ENCODE data around the gene SOX6. TPM values are rescaled to one million over a fixed set of nuclear protein-coding genes. Genes with fewer than 3 reads are reported as not detected.

The SOX6 gene
- total and polyA plus RNA-seq, 2 experiments from 2014 or later = 0.03 to 0.66 TPM

DNA sequence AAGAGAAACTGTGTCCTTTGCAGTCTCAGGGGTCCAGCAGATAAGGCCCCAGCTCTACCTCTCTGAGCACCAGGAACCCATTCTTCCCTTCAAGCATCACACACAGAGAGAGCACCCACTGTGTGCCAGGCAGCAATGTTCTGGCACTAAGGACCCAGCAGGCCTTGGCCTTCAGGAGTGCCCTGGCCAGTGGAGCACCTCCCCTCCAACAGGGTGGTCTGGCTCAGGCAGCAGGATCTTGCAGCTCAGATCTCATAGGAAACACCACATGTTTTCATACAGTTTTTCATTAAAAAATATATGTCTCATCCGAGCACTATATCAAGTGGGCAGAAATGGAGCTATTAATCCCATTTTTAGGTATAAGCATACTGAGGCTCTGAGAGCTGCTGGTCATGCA, 410.6 kb downstream of the SOX6 start:
- TF ChIP-seq ZNF331 (CRISPR knock-in tag; IDR thresholded peaks at IDR 0.05; ENCODE audit: low read depth) = no peak
- no peak for TF ChIP-seq CREB1 (CRISPR knock-in tag; IDR thresholded peaks at IDR 0.05; ENCODE audit: low read depth)
- no peak for TF ChIP-seq NANOG (IDR thresholded peaks at IDR 0.05; ENCODE audit: borderline replicate concordance)
- no peak for TF ChIP-seq ZNF114 (CRISPR knock-in tag; IDR thresholded peaks at IDR 0.05)
- no peak for TF ChIP-seq EZH2 (IDR thresholded peaks at IDR 0.05; ENCODE audit: low read depth, unreplicated experiment)
- TF ChIP-seq EZH2phosphoT487 (IDR thresholded peaks at IDR 0.05; ENCODE audit: unreplicated experiment) = no peak
- TF ChIP-seq, protein P1, sequence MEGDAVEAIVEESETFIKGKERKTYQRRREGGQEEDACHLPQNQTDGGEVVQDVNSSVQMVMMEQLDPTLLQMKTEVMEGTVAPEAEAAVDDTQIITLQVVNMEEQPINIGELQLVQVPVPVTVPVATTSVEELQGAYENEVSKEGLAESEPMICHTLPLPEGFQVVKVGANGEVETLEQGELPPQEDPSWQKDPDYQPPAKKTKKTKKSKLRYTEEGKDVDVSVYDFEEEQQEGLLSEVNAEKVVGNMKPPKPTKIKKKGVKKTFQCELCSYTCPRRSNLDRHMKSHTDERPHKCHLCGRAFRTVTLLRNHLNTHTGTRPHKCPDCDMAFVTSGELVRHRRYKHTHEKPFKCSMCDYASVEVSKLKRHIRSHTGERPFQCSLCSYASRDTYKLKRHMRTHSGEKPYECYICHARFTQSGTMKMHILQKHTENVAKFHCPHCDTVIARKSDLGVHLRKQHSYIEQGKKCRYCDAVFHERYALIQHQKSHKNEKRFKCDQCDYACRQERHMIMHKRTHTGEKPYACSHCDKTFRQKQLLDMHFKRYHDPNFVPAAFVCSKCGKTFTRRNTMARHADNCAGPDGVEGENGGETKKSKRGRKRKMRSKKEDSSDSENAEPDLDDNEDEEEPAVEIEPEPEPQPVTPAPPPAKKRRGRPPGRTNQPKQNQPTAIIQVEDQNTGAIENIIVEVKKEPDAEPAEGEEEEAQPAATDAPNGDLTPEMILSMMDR (conservative IDR thresholded peaks at IDR 0.05; ENCODE audit: low read depth in 2 of 2) = no peak
- no peak for TF ChIP-seq ETS1 (IDR thresholded peaks at IDR 0.05)
- TF ChIP-seq JUNB (IDR thresholded peaks at IDR 0.05; ENCODE audit: unreplicated experiment) = no peak
- TF ChIP-seq, protein P2, sequence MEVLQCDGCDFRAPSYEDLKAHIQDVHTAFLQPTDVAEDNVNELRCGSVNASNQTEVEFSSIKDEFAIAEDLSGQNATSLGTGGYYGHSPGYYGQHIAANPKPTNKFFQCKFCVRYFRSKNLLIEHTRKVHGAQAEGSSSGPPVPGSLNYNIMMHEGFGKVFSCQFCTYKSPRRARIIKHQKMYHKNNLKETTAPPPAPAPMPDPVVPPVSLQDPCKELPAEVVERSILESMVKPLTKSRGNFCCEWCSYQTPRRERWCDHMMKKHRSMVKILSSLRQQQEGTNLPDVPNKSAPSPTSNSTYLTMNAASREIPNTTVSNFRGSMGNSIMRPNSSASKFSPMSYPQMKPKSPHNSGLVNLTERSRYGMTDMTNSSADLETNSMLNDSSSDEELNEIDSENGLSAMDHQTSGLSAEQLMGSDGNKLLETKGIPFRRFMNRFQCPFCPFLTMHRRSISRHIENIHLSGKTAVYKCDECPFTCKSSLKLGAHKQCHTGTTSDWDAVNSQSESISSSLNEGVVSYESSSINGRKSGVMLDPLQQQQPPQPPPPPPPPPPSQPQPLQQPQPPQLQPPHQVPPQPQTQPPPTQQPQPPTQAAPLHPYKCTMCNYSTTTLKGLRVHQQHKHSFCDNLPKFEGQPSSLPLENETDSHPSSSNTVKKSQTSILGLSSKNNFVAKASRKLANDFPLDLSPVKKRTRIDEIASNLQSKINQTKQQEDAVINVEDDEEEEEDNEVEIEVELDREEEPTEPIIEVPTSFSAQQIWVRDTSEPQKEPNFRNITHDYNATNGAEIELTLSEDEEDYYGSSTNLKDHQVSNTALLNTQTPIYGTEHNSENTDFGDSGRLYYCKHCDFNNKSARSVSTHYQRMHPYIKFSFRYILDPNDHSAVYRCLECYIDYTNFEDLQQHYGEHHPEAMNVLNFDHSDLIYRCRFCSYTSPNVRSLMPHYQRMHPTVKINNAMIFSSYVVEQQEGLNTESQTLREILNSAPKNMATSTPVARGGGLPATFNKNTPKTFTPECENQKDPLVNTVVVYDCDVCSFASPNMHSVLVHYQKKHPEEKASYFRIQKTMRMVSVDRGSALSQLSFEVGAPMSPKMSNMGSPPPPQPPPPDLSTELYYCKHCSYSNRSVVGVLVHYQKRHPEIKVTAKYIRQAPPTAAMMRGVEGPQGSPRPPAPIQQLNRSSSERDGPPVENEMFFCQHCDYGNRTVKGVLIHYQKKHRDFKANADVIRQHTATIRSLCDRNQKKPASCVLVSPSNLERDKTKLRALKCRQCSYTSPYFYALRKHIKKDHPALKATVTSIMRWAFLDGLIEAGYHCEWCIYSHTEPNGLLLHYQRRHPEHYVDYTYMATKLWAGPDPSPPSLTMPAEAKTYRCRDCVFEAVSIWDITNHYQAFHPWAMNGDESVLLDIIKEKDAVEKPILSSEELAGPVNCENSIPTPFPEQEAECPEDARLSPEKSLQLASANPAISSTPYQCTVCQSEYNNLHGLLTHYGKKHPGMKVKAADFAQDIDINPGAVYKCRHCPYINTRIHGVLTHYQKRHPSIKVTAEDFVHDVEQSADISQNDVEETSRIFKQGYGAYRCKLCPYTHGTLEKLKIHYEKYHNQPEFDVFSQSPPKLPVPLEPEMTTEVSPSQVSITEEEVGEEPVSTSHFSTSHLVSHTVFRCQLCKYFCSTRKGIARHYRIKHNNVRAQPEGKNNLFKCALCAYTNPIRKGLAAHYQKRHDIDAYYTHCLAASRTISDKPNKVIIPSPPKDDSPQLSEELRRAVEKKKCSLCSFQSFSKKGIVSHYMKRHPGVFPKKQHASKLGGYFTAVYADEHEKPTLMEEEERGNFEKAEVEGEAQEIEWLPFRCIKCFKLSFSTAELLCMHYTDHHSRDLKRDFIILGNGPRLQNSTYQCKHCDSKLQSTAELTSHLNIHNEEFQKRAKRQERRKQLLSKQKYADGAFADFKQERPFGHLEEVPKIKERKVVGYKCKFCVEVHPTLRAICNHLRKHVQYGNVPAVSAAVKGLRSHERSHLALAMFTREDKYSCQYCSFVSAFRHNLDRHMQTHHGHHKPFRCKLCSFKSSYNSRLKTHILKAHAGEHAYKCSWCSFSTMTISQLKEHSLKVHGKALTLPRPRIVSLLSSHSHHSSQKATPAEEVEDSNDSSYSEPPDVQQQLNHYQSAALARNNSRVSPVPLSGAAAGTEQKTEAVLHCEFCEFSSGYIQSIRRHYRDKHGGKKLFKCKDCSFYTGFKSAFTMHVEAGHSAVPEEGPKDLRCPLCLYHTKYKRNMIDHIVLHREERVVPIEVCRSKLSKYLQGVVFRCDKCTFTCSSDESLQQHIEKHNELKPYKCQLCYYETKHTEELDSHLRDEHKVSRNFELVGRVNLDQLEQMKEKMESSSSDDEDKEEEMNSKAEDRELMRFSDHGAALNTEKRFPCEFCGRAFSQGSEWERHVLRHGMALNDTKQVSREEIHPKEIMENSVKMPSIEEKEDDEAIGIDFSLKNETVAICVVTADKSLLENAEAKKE (CRISPR knock-in tag; IDR thresholded peaks at IDR 0.05) = no peak
- TF ChIP-seq POLR2AphosphoS5 (IDR thresholded peaks at IDR 0.05; ENCODE audit: low read depth) = no peak
- TF ChIP-seq, protein P3, sequence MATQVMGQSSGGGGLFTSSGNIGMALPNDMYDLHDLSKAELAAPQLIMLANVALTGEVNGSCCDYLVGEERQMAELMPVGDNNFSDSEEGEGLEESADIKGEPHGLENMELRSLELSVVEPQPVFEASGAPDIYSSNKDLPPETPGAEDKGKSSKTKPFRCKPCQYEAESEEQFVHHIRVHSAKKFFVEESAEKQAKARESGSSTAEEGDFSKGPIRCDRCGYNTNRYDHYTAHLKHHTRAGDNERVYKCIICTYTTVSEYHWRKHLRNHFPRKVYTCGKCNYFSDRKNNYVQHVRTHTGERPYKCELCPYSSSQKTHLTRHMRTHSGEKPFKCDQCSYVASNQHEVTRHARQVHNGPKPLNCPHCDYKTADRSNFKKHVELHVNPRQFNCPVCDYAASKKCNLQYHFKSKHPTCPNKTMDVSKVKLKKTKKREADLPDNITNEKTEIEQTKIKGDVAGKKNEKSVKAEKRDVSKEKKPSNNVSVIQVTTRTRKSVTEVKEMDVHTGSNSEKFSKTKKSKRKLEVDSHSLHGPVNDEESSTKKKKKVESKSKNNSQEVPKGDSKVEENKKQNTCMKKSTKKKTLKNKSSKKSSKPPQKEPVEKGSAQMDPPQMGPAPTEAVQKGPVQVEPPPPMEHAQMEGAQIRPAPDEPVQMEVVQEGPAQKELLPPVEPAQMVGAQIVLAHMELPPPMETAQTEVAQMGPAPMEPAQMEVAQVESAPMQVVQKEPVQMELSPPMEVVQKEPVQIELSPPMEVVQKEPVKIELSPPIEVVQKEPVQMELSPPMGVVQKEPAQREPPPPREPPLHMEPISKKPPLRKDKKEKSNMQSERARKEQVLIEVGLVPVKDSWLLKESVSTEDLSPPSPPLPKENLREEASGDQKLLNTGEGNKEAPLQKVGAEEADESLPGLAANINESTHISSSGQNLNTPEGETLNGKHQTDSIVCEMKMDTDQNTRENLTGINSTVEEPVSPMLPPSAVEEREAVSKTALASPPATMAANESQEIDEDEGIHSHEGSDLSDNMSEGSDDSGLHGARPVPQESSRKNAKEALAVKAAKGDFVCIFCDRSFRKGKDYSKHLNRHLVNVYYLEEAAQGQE (IDR thresholded peaks at IDR 0.05; ENCODE audit: unreplicated experiment) = no peak
- TF ChIP-seq STAT1 (IDR thresholded peaks at IDR 0.05; ENCODE audit: unreplicated experiment) = no peak
- H3K4me3 ChIP-seq = no peak overlapping the region
- H3F3A ChIP-seq (replicated peaks; ENCODE audit: low read depth) = no peaks in the 10 kb centered on the region
- H3K36me3 ChIP-seq (ENCODE audit: insufficient read depth) = no peaks in the 10 kb centered on the region
- Mint-ChIP-seq H3K27me3 (ENCODE audit: insufficient read depth, low read depth, poor library complexity) (peaks cover 10% of the 10 kb centered on the region), H3K9me3 (peaks cover 8% of the 10 kb centered on the region), H3K36me3 (ENCODE audit: low read depth) (no peaks in the 10 kb centered on the region), H3K27ac (no peak overlapping the region), H3K4me1 (no peaks in the 10 kb centered on the region; the same call in 2 of the 3 replicates), H3K4me3 (no peak overlapping the region)
- no peak for DNase-seq (ENCODE audit: low spot score)
- no peaks in the 10 kb centered on the region for H3K79me2 ChIP-seq (replicated peaks; ENCODE audit: insufficient read depth)
- H3K9me2 ChIP-seq (ENCODE audit: insufficient read depth) = 0 out of 2 replicates have a peak, but pooled peaks cover 3% of the 10 kb centered on the region
- no peaks in the 10 kb centered on the region for H4K20me1 ChIP-seq (replicated peaks; ENCODE audit: insufficient read depth)
- H3K27me3 ChIP-seq (ENCODE audit: insufficient read depth) = peaks cover 13% of the 10 kb centered on the region; the same call in 1 of the 2 replicates
- no peak overlapping the region for H3K4me2 ChIP-seq
- no peak overlapping the region for H3K27ac ChIP-seq (ENCODE audit: low read depth)
- ATAC-seq = no peak
- no peak overlapping the region for H2AFZ ChIP-seq
- no peaks in the 10 kb centered on the region for H3K4me1 ChIP-seq (ENCODE audit: insufficient read depth)

Measured in GM23338 (cell line).